Measurements from ENCODE around the gene PLXDC1. TPM values are rescaled to one million over a fixed set of nuclear protein-coding genes. Genes with fewer than 3 reads are reported as not detected.

The PLXDC1 gene
- total RNA-seq, 4 donors from 2014 or later = 6.5 to 21.6 (median 9.1) TPM

GRCh38 chr17:39181303-39181702 lies 29.9 kb upstream of the PLXDC1 start:
- DNase-seq (ENCODE audit: low spot score) = no peak
- TF ChIP-seq, protein P1, sequence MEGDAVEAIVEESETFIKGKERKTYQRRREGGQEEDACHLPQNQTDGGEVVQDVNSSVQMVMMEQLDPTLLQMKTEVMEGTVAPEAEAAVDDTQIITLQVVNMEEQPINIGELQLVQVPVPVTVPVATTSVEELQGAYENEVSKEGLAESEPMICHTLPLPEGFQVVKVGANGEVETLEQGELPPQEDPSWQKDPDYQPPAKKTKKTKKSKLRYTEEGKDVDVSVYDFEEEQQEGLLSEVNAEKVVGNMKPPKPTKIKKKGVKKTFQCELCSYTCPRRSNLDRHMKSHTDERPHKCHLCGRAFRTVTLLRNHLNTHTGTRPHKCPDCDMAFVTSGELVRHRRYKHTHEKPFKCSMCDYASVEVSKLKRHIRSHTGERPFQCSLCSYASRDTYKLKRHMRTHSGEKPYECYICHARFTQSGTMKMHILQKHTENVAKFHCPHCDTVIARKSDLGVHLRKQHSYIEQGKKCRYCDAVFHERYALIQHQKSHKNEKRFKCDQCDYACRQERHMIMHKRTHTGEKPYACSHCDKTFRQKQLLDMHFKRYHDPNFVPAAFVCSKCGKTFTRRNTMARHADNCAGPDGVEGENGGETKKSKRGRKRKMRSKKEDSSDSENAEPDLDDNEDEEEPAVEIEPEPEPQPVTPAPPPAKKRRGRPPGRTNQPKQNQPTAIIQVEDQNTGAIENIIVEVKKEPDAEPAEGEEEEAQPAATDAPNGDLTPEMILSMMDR (IDR thresholded peaks at IDR 0.05) = no peak
- no peak for ATAC-seq (ENCODE audit: low FRiP score)

DNA sequence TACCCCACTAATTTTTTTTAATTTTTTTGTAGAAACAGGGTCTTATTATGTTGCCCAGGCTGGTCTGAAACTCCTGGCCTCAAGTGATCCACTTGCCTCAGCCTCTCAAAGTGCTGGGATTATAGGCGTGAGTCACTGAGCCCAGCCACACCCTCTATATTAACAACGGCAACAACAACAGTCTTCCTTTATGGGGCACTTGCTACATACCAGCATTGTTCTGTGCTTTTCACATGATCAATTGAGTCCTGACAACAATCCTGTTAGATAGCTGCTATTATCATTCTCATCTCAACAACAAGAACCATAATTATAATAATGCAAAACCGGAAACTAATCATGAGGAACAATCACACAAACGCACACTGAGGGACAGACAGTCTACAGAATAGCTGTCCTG lies 27.1 kb upstream of the PLXDC1 start:
- DNase-seq (ENCODE audit: low spot score) (no peak), ATAC-seq (ENCODE audit: low FRiP score) (no peak)
- TF ChIP-seq, protein P1 (IDR thresholded peaks at IDR 0.05) = no peak

DNA sequence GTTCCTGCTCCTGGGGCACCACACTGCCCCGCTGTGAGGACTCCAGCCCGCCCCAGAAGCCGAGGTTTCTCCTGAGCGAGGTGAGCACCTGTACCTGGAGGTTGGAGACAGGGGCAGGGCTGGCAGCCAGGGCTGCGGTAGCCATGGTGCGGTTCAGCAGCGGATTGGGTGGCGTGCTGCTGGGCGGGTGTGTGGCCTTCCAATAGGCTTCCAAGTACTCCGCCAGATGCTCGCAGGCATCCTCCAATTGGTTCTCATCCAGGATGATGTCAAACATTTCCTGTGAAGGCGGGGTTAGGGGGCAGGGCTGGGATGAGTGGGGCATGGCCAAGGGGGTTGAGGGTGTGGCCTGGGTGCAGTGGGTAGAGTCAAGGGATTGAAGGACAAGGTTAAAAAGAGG lies 25.8 kb upstream of the PLXDC1 start:
- DNase-seq (ENCODE audit: low spot score) (no peak), ATAC-seq (ENCODE audit: low FRiP score) (no peak)
- TF ChIP-seq, protein P1 (IDR thresholded peaks at IDR 0.05) = no peak

DNA sequence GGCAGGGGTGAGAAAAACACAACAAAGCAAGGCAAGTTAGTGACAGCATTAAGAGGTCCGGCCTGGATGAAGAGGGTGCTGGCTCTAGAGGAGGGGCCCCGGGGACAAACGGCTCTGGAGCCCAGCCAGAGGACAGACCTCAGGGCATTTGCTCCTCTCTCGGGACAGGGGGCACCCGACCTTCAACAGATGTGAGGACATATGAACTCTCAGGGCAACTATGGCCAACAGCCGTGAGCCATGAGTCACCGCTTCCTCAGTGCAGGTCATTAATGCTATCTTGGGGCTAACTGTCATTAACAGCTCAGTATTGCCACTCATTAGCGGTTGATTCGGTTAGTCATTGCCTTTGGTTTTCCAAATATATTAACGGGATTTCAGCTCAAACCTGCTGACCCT lies 24.3 kb upstream of the PLXDC1 start:
- TF ChIP-seq, protein P1 (IDR thresholded peaks at IDR 0.05) = no peak
- no peak for ATAC-seq (ENCODE audit: low FRiP score)
- no peak for DNase-seq (ENCODE audit: low spot score)

- ATAC-seq (ENCODE audit: low FRiP score) (no peak), DNase-seq (ENCODE audit: low spot score) (peak; percentile 60)
- TF ChIP-seq, protein P1 (IDR thresholded peaks at IDR 0.05) = peak in 2 of 3 donors; percentile 12 to 37
Observed at GRCh38 chr17:39174920-39175694, 23.7 kb upstream of the PLXDC1 start.

GRCh38 chr17:39173526-39174274 lies 22.3 kb upstream of the PLXDC1 start:
- TF ChIP-seq, protein P1 (IDR thresholded peaks at IDR 0.05) = no peak
- no peak for DNase-seq (ENCODE audit: low spot score)
- ATAC-seq (ENCODE audit: low FRiP score) = no peak

All from omental fat pad (tissue), 4 donors.